Activated CD4-positive, CD25-positive, alpha-beta regulatory T cell treated with anti-CD3 and anti-CD28 coated beads, Interleukin-2, amount 50 U/mL, for 72 hours (primary cell): ENCODE measurements around the gene FAM118B.

ENCODE experiments used
- DNase-seq: peaks from one replicate; pipeline ENCODE4 v3.0.0; 2021

FAM118B gene

GRCh38 chr11:126186708-126187529, 24.7 kb upstream of the FAM118B start:
- no peak for DNase-seq

GRCh38 chr11:126188332-126189108, 23.1 kb upstream of the FAM118B start:
- DNase-seq, result no peak

- DNase-seq, result no peak
Observed at GRCh38 chr11:126189109-126189929, 22.3 kb upstream of the FAM118B start.

GRCh38 chr11:126190792-126191191, 20.8 kb upstream of the FAM118B start:
- DNase-seq, result no peak

GRCh38 chr11:126191379-126192073, 20.1 kb upstream of the FAM118B start:
- DNase-seq, result no peak

- DNase-seq, result no peak
Observed at GRCh38 chr11:126192361-126192760, 19.2 kb upstream of the FAM118B start.

- DNase-seq, result no peak
Observed at GRCh38 chr11:126193038-126193478, 18.5 kb upstream of the FAM118B start.

- DNase-seq, result no peak
Observed at GRCh38 chr11:126194121-126194543, 17.4 kb upstream of the FAM118B start.

GRCh38 chr11:126195119-126195518, 16.5 kb upstream of the FAM118B start:
- no peak for DNase-seq

- no peak for DNase-seq
Observed at GRCh38 chr11:126197277-126197939, 14.2 kb upstream of the FAM118B start.

GRCh38 chr11:126198648-126199047, 12.9 kb upstream of the FAM118B start:
- no peak for DNase-seq

GRCh38 chr11:126202646-126203359, 8.8 kb upstream of the FAM118B start:
- no peak for DNase-seq

GRCh38 chr11:126205359-126205758, 6.2 kb upstream of the FAM118B start:
- DNase-seq, result no peak

- no peak for DNase-seq
Observed at GRCh38 chr11:126207896-126208295, 3.7 kb upstream of the FAM118B start.

GRCh38 chr11:126210871-126211235, 729 bp upstream of the FAM118B start:
- no peak for DNase-seq

- no peak for DNase-seq
Observed at GRCh38 chr11:126212089-126212660, 593 bp downstream of the FAM118B start.

- no peak for DNase-seq
Observed at GRCh38 chr11:126214441-126214840, 2.9 kb downstream of the FAM118B start.

GRCh38 chr11:126214841-126215240, 3.3 kb downstream of the FAM118B start:
- DNase-seq, result no peak

- DNase-seq, result no peak
Observed at GRCh38 chr11:126216526-126217305, 5.1 kb downstream of the FAM118B start.

- no peak for DNase-seq
Observed at GRCh38 chr11:126217491-126217890, 5.9 kb downstream of the FAM118B start.
